HepG2 (cell line): Measurements from ENCODE around the gene RPL34. TPM values are rescaled to one million over a fixed set of nuclear protein-coding genes. Genes with fewer than 3 reads are reported as not detected.
A peak's percentile ranks its signal among the peaks of the same experiment; 100 is the strongest.

Source experiments
- ATAC-seq: fragments of 200-7000 bp; cut with Tn5 transposase; 3 replicates; pipeline ENCODE4 v1.9.1; 2020; ENCODE audit warnings: mild to moderate bottlenecking, moderate library complexity
- BruUV-seq: library from RNA; stranded (reverse); fragments of 400-500 nt; replicated peaks from 2 replicates; lab custom pipeline; 2021; lab: Mats Ljungman, UMichigan
- CTCF ChIA-PET: fragments of 300-600 bp; formaldehyde crosslinking; extraction: SDS; loops from one replicate; lab custom pipeline; 2021; ENCODE audit warnings: low total read pairs, inconsistent platforms, low intra/inter-chr PET ratio; lab: Yijun Ruan, JAX
- POLR2A ChIA-PET: fragments of 350-600 bp; sonication (Branson Sonifier 250); formaldehyde crosslinking; loops from one replicate; lab custom pipeline; 2020; ENCODE audit warnings: antibody characterized with exemption, inconsistent platforms; lab: Yijun Ruan, JAX
- DNase-seq: peaks from one replicate; pipeline ENCODE4 v3.0.0-alpha.2; 2015; ENCODE audit warnings: low spot score
- FAIRE-seq: peaks from 3 replicates; lab custom pipeline; 2011; peaks lifted over from hg19 to GRCh38; lab: Jason Lieb, UNC
- H2AFZ ChIP-seq: one replicate; pipeline ENCODE4 v1.6.1; 2011; ENCODE audit warnings: low read length, inconsistent platforms
- H3K27ac ChIP-seq: fragments of 300-600 bp; 3 replicates; pipeline ENCODE4 v1.8.0; 2011; ENCODE audit warnings: mixed run types, mild to moderate bottlenecking, mixed read lengths, low read length, inconsistent platforms; ENCODE audit not compliant: insufficient read depth; ENCODE audit errors: extremely low read length
- H3K27me3 ChIP-seq, 2 experiments: fragments of 200-600 bp in 1 of 2; 2 replicates in 1 of 2; 3 replicates in 1 of 2; pipeline versions ENCODE4 v1.6.0 to v1.8.0; 2011; ENCODE audit warnings: low read length in 2 of 2, mild to moderate bottlenecking in 2 of 2, moderate library complexity in 2 of 2, inconsistent platforms in 1 of 2; ENCODE audit not compliant: insufficient read depth in 2 of 2, control insufficient read depth in 1 of 2
- H3K36me3 ChIP-seq, 2 experiments: fragments of 200-600 bp in 1 of 2; replicated peaks in 1 of 2; 2 replicates in 1 of 2; 3 replicates in 1 of 2; pipeline versions ENCODE4 v1.5.1 to v1.8.0; 2011; ENCODE audit warnings: low read length in 2 of 2, inconsistent platforms in 1 of 2; ENCODE audit not compliant: insufficient read depth in 2 of 2, control insufficient read depth in 1 of 2
- H3K4me1 ChIP-seq: 2 replicates; pipeline ENCODE4 v1.5.1; 2012; ENCODE audit warnings: low read length, inconsistent platforms; ENCODE audit not compliant: insufficient read depth
- H3K4me2 ChIP-seq: 2 replicates; pipeline ENCODE4 v1.6.0; 2011; ENCODE audit warnings: low read depth, low read length, inconsistent platforms
- H3K4me3 ChIP-seq, 3 experiments: fragments of 200-600 bp in 1 of 3; sonication (generic), shearing (Covaris generic) in 1 of 3; replicated peaks in 1 of 3; 2 replicates each; pipeline ENCODE4 v1.5.1; 2011 to 2016; ENCODE audit warnings: low read length in 3 of 3, inconsistent platforms in 2 of 3, low read depth in 2 of 3, mild to moderate bottlenecking in 2 of 3, control low read depth in 1 of 3, mixed read lengths in 1 of 3; ENCODE audit not compliant: insufficient read depth in 1 of 3
- H3K79me2 ChIP-seq: one replicate; pipeline ENCODE4 v1.6.1; 2011; ENCODE audit warnings: low read length, inconsistent platforms; ENCODE audit not compliant: insufficient read depth
- H3K9ac ChIP-seq: 2 replicates; pipeline ENCODE4 v1.6.0; 2011; ENCODE audit warnings: mild to moderate bottlenecking, low read depth, low read length, inconsistent platforms; ENCODE audit not compliant: insufficient read depth
- H3K9me3 ChIP-seq: 2 replicates; pipeline ENCODE4 v1.5.1; 2012; ENCODE audit warnings: mild to moderate bottlenecking, low read length
- H4K20me1 ChIP-seq: 2 replicates; pipeline ENCODE4 v1.6.0; 2011; ENCODE audit warnings: inconsistent platforms, mild to moderate bottlenecking, low read length, moderate library complexity; ENCODE audit not compliant: insufficient read depth
- ARID2 ChIP-seq: sonication (generic); formaldehyde crosslinking; IDR thresholded peaks from 2 replicates; pipeline ENCODE4 v1.8.1; 2022; ENCODE audit warnings: mild to moderate bottlenecking, missing genetic modification reagents, borderline replicate concordance
- MXI1 ChIP-seq: IDR thresholded peaks from 3 replicates; pipeline ENCODE4 v1.6.1; 2012; ENCODE audit warnings: low read depth, low read length, inconsistent platforms, borderline replicate concordance
- RBFOX2 ChIP-seq: fragments of 200-400 bp; formaldehyde crosslinking; IDR thresholded peaks from 2 replicates; pipeline ENCODE4 v1.6.1; 2017; ENCODE audit warnings: low read depth, mild to moderate bottlenecking, low read length
- RBM22 ChIP-seq: fragments of 200-400 bp; formaldehyde crosslinking; optimal IDR thresholded peaks from 2 replicates; pipeline ENCODE3; 2017; ENCODE audit warnings: mild to moderate bottlenecking, low read length, moderate library complexity
- SP5 ChIP-seq: IDR thresholded peaks from 2 replicates; pipeline ENCODE4 v1.6.1; 2016; ENCODE audit warnings: low read depth, borderline replicate concordance
- ZNF33A ChIP-seq: sonication (generic); formaldehyde crosslinking; IDR thresholded peaks from 2 replicates; pipeline ENCODE4 v1.5.1; 2020; ENCODE audit warnings: missing genetic modification reagents, mild to moderate bottlenecking, moderate library complexity, borderline replicate concordance
- WGBS: methylation state at CpG from one replicate; pipeline ENCODE4 v1.1.6; 2017; ENCODE audit warnings: low lambda C conversion rate; 5-methylcytosine and 5-hydroxymethylcytosine counted together
- in situ Hi-C: cut with HindIII; loops from 2 replicates; pipeline ENCODE4 v1.10.0; 2017; ENCODE audit warnings: low pct_unique_long_range_greater_than_20kb; ENCODE audit not compliant: extremely low pct_ligation_motif_present
- intact Hi-C: fragments of 100-400 bp; cut with micrococcal nuclease; formaldehyde crosslinking; loops from one replicate; pipeline ENCODE4 v1.10.0; 2022; ENCODE audit not compliant: unreplicated experiment
- polyA plus RNA-seq, 8 experiments: library from polyadenylated mRNA; depleted of rRNA in 3 of 8; stranded (reverse) in 7 of 8; unstranded in 1 of 8; fragments of >200 nt; fragmentation: Illumina TruSeq in 4 of 8; extraction: Trizol in 4 of 8; gene quantifications; 2 replicates each; pipeline versions ENCODE4 v1.2.1 to v1.2.3, GENCODE V29; 2011 to 2016; ENCODE audit warnings: low read depth in 4 of 8, missing spikeins in 1 of 8, mixed read lengths in 1 of 8; ENCODE audit not compliant: insufficient read depth in 1 of 8
- total RNA-seq, 5 experiments: library from RNA; depleted of rRNA; stranded (reverse); fragments of >200 nt; fragmentation: Illumina TruSeq; extraction: Trizol; gene quantifications; 2 replicates each; pipeline ENCODE4 v1.2.3, GENCODE V29; 2016; ENCODE audit warnings: low read depth in 1 of 5

RPL34 gene
- total and polyA plus RNA-seq, 2 of the 13 experiments (the other 11 are each of a cell fraction or from before 2014, with no cell fraction given) = 2,235 to 3,985 TPM

- Histone ChIP-seq H2AFZ (no peak overlapping the region), H3K27ac (no peak overlapping the region), H4K20me1 (peaks cover 49% of the 10 kb centered on the region), H3K4me2 (peak overlapping the region; percentile 84), H3K27me3 (peaks cover 0 to 5% of the 10 kb centered on the region in 2 experiments; a peak in 1 of 5 replicates), H3K79me2 (peaks cover 43% of the 10 kb centered on the region), H3K9me3 (no peaks in the 10 kb centered on the region), H3K9ac (peak overlapping the region; percentile 92; the same call in 1 of the 2 replicates), H3K4me1 (peaks cover 44% of the 10 kb centered on the region), H3K36me3 (peaks cover 17 to 54% of the 10 kb centered on the region in 2 experiments), H3K4me3 (peak overlapping the region; percentile 43 to 94 (median 85); a peak in 5 of 6 replicates)
- WGBS = 87% methylated on average over 5 of the region's 5 CpGs
- BruUV-seq = no TSS peak
- intact Hi-C loops (no loop called here), in situ Hi-C loops (no loop called here)
- FAIRE-seq (no peak), ATAC-seq (no peak), DNase-seq (no peak)
- CTCF ChIA-PET = no interaction called here
- TF ChIP-seq ARID2 (CRISPR knock-in tag) (0 out of 2 replicates have a peak, but pooled peaks have one; percentile 47), MXI1 (no peak), ZNF33A (CRISPR knock-in tag) (no peak)
- POLR2A ChIA-PET = no interaction called here
These were observed 2.5 kb downstream of the RPL34 start for GRCh38 chr4:108622828-108623227.

- Histone ChIP-seq H3K36me3 (peaks cover 17 to 61% of the 10 kb centered on the region in 2 experiments), H3K4me1 (peaks cover 37% of the 10 kb centered on the region)
- no peak for DNase-seq
- no peak for ATAC-seq
- peak; percentile 29 for TF ChIP-seq RBM22
- peak; percentile 63 for TF ChIP-seq RBFOX2
- no peak for TF ChIP-seq SP5 (CRISPR knock-in tag)
- TF ChIP-seq, all 625 proteins: peak for 2
- in situ Hi-C loops (no loop called here), intact Hi-C loops (no loop called here)
- 80% methylated on average over 2 of the region's 2 CpGs for WGBS
- no peak overlapping the region for H3K27ac ChIP-seq
- no peak for FAIRE-seq
- ChIA-PET POLR2A (interaction anchor here (1.9 kb wide), 1 partner anchor 26 kb away, joined by 9 read pairs; the partner anchor contains the start of gene OSTC), CTCF (no interaction called here)
- H2AFZ ChIP-seq = no peak overlapping the region
- H3K4me2 ChIP-seq = peak overlapping the region; percentile 84
- peaks cover 51% of the 10 kb centered on the region for H4K20me1 ChIP-seq
- H3K27me3 ChIP-seq = peaks cover 0 to 5% of the 10 kb centered on the region in 2 experiments; a peak in 1 of 5 replicates
- H3K4me3 ChIP-seq = no peak overlapping the region; a peak in 2 of 6 replicates
- no peak overlapping the region for H3K9ac ChIP-seq
- BruUV-seq = no TSS peak
- no peaks in the 10 kb centered on the region for H3K9me3 ChIP-seq
- peaks cover 43% of the 10 kb centered on the region for H3K79me2 ChIP-seq
These were observed 4.1 kb downstream of the RPL34 start for GRCh38 chr4:108624263-108625056.
